OCI-LY3 (cell line): Measurements from ENCODE around the gene FAM53A.

ENCODE experiments used
- H2AFZ ChIP-seq: fragments of 200-600, 300-600 bp; shearing (Covaris generic); 2 replicates; pipeline ENCODE4 v1.6.0; 2014; ENCODE audit warnings: antibody characterized with exemption, low read depth, low read length
- H3K27ac ChIP-seq: fragments of 200-600, 300-600 bp; sonication (generic); 2 replicates; pipeline ENCODE4 v1.5.1; 2014; ENCODE audit warnings: mild to moderate bottlenecking, low read length, moderate library complexity, mixed read lengths
- H3K27me3 ChIP-seq: fragments of 200-600, 300-600 bp; sonication (generic); 2 replicates; pipeline ENCODE4 v1.6.1; 2014; ENCODE audit warnings: low read depth, low read length, mixed read lengths
- H3K36me3 ChIP-seq: fragments of 200-600, 300-600 bp; sonication (generic); replicated peaks from 2 replicates; pipeline ENCODE3; 2014; ENCODE audit warnings: low read depth, low read length, mixed read lengths
- H3K4me1 ChIP-seq: fragments of 300-600, 200-600 bp; sonication (generic); 2 replicates; pipeline ENCODE4 v1.6.1; 2014; ENCODE audit warnings: low read length, mixed read lengths
- H3K4me2 ChIP-seq: fragments of 200-600, 300-600 bp; sonication (generic); 2 replicates; pipeline ENCODE4 v1.6.1; 2014; ENCODE audit warnings: low read length, mixed read lengths
- H3K4me3 ChIP-seq: fragments of 300-600, 200-600 bp; sonication (generic); 2 replicates; pipeline ENCODE4 v1.5.1; 2014; ENCODE audit warnings: antibody characterized with exemption, mild to moderate bottlenecking, low read length, moderate library complexity
- H3K79me2 ChIP-seq: fragments of 300-600, 200-600 bp; shearing (Covaris generic); 2 replicates; pipeline ENCODE4 v1.6.1; 2014; ENCODE audit warnings: mild to moderate bottlenecking, low read length, mixed read lengths
- H3K9ac ChIP-seq: fragments of 300-600, 200-600 bp; shearing (Covaris generic); 2 replicates; pipeline ENCODE4 v1.6.0; 2014; ENCODE audit warnings: mild to moderate bottlenecking, low read length, moderate library complexity
- H3K9me3 ChIP-seq: fragments of 200-600, 300-600 bp; shearing (Covaris generic); 2 replicates; pipeline ENCODE4 v1.6.1; 2014; ENCODE audit warnings: low read length, mixed read lengths; ENCODE audit not compliant: insufficient read depth
- H4K20me1 ChIP-seq: fragments of 200-600, 300-600 bp; sonication (generic); 2 replicates; pipeline ENCODE4 v1.6.1; 2016; ENCODE audit warnings: low read length, mixed read lengths; ENCODE audit not compliant: insufficient read depth
- EZH2phosphoT487 ChIP-seq: fragments of 200-600 bp; shearing (Covaris generic); IDR thresholded peaks from 2 replicates; pipeline ENCODE4 v1.6.1; 2018; ENCODE audit warnings: antibody characterized with exemption, mixed run types, low read depth
- TF ChIP-seq, protein P1 (sequence below): fragments of 200-600, 300-600 bp; sonication (generic); IDR thresholded peaks from 2 replicates; pipeline ENCODE4 v1.5.1; 2014; ENCODE audit warnings: antibody characterized with exemption, low read length, low read depth

FAM53A gene

DNA sequence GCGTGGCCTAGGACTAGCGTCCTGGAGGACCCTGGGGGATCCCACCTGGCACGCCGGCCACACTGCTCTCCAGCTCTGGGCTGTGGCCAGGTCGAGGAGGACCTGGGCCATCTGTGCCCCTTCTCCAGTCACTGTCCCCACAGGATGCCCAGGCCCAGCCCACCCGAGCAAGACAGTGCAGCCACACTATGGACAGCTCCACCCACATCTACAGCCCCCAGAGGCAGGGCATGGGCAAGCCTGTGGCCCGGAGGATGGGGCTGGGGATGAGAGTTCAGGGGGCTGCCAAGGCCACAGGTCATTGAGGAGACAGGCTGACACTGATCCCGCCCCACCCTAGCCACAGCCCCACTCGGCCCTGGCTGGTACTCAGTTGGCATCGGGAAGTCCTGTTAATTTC, 30.3 kb downstream of the FAM53A start:
- TF ChIP-seq EZH2phosphoT487, result no peak
- TF ChIP-seq, protein P1, sequence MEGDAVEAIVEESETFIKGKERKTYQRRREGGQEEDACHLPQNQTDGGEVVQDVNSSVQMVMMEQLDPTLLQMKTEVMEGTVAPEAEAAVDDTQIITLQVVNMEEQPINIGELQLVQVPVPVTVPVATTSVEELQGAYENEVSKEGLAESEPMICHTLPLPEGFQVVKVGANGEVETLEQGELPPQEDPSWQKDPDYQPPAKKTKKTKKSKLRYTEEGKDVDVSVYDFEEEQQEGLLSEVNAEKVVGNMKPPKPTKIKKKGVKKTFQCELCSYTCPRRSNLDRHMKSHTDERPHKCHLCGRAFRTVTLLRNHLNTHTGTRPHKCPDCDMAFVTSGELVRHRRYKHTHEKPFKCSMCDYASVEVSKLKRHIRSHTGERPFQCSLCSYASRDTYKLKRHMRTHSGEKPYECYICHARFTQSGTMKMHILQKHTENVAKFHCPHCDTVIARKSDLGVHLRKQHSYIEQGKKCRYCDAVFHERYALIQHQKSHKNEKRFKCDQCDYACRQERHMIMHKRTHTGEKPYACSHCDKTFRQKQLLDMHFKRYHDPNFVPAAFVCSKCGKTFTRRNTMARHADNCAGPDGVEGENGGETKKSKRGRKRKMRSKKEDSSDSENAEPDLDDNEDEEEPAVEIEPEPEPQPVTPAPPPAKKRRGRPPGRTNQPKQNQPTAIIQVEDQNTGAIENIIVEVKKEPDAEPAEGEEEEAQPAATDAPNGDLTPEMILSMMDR, result no peak
- H3K9ac ChIP-seq, result no peak overlapping the region

GRCh38 chr4:1652088-1652487, 32.0 kb downstream of the FAM53A start:
- H3K4me3 ChIP-seq, result no peak overlapping the region
- H3K36me3 ChIP-seq, result no peaks in the 10 kb centered on the region
- H3K27ac ChIP-seq, result no peak overlapping the region
- no peak overlapping the region for H2AFZ ChIP-seq
- no peaks in the 10 kb centered on the region for H4K20me1 ChIP-seq
- no peak overlapping the region for H3K9ac ChIP-seq
- H3K4me1 ChIP-seq, result no peaks in the 10 kb centered on the region
- H3K27me3 ChIP-seq, result no peaks in the 10 kb centered on the region
- no peaks in the 10 kb centered on the region for H3K9me3 ChIP-seq
- H3K4me2 ChIP-seq, result no peak overlapping the region
- no peak for TF ChIP-seq EZH2phosphoT487
- TF ChIP-seq, protein P1, result no peak
- no peaks in the 10 kb centered on the region for H3K79me2 ChIP-seq

More for the DNA sequence above, 30.3 kb downstream of the FAM53A start:
- Histone ChIP-seq H3K27ac (no peak overlapping the region), H3K4me2 (no peak overlapping the region), H3K36me3 (no peaks in the 10 kb centered on the region), H3K9me3 (no peaks in the 10 kb centered on the region), H3K4me3 (no peak overlapping the region), H3K27me3 (no peaks in the 10 kb centered on the region), H2AFZ (no peak overlapping the region), H3K79me2 (no peaks in the 10 kb centered on the region), H4K20me1 (no peaks in the 10 kb centered on the region), H3K4me1 (no peaks in the 10 kb centered on the region)

DNA sequence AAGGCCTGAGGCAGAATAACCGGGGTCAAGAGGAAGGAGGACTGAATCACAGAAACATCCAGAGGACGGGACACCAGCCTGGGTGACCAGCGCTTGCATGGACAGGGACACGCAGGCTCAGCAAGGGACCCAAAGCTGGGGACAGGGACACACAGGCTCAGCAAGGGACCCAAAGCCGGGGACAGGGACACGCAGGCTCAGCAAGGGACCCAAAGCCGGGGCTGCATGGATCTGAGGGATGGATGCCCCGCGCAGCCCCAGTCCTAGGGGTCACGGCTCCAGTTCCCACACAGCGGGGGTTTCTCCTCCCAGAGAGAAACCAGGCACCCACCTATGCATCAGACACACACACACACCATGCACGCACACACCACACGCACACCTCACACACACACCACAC, 32.5 kb downstream of the FAM53A start:
- TF ChIP-seq EZH2phosphoT487, result no peak
- TF ChIP-seq, protein P1, result no peak
- Histone ChIP-seq H3K4me2 (no peak overlapping the region), H3K9ac (no peak overlapping the region), H3K27ac (no peak overlapping the region), H4K20me1 (no peaks in the 10 kb centered on the region), H3K4me1 (no peaks in the 10 kb centered on the region), H3K27me3 (no peaks in the 10 kb centered on the region), H3K4me3 (no peak overlapping the region), H3K36me3 (no peaks in the 10 kb centered on the region), H3K79me2 (no peaks in the 10 kb centered on the region), H2AFZ (no peak overlapping the region), H3K9me3 (no peaks in the 10 kb centered on the region)

- H3K9ac ChIP-seq, result no peak overlapping the region
- H3K4me2 ChIP-seq, result no peak overlapping the region
- no peak overlapping the region for H2AFZ ChIP-seq
- H3K36me3 ChIP-seq, result no peaks in the 10 kb centered on the region
- H3K27me3 ChIP-seq, result no peaks in the 10 kb centered on the region
- no peaks in the 10 kb centered on the region for H3K4me1 ChIP-seq
- H3K27ac ChIP-seq, result no peak overlapping the region
- no peak for TF ChIP-seq EZH2phosphoT487
- TF ChIP-seq, protein P1, result no peak
- H3K9me3 ChIP-seq, result no peaks in the 10 kb centered on the region
- no peak overlapping the region for H3K4me3 ChIP-seq
- H3K79me2 ChIP-seq, result no peaks in the 10 kb centered on the region
- H4K20me1 ChIP-seq, result no peaks in the 10 kb centered on the region
These were observed 35.2 kb downstream of the FAM53A start for GRCh38 chr4:1648962-1649361.
